ENCODE data around the gene ZNF500. TPM values are rescaled to one million over a fixed set of nuclear protein-coding genes. Genes with fewer than 3 reads are reported as not detected.

Gene ZNF500
- total and polyA plus RNA-seq, 2 experiments from 2014 or later, result 5.8 to 15.3 TPM

DNA sequence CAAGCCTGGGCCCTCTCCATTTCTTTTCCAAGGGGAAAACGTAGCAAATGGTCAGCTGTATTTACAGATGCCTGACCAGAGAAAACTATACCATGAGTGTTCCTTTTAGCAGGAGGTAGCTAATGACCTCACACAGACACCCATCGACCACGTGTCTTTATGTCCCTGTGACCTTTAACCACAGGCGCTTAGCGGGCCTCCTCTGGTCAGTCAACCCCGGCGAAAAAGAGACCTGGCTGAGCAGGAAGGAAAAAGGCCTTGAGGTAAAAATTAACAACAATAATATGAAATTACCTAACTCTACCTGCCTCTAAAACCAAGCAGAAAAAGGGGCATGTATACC lies 64.5 kb downstream of the ZNF500 start (continued):
- TF ChIP-seq, protein P1, sequence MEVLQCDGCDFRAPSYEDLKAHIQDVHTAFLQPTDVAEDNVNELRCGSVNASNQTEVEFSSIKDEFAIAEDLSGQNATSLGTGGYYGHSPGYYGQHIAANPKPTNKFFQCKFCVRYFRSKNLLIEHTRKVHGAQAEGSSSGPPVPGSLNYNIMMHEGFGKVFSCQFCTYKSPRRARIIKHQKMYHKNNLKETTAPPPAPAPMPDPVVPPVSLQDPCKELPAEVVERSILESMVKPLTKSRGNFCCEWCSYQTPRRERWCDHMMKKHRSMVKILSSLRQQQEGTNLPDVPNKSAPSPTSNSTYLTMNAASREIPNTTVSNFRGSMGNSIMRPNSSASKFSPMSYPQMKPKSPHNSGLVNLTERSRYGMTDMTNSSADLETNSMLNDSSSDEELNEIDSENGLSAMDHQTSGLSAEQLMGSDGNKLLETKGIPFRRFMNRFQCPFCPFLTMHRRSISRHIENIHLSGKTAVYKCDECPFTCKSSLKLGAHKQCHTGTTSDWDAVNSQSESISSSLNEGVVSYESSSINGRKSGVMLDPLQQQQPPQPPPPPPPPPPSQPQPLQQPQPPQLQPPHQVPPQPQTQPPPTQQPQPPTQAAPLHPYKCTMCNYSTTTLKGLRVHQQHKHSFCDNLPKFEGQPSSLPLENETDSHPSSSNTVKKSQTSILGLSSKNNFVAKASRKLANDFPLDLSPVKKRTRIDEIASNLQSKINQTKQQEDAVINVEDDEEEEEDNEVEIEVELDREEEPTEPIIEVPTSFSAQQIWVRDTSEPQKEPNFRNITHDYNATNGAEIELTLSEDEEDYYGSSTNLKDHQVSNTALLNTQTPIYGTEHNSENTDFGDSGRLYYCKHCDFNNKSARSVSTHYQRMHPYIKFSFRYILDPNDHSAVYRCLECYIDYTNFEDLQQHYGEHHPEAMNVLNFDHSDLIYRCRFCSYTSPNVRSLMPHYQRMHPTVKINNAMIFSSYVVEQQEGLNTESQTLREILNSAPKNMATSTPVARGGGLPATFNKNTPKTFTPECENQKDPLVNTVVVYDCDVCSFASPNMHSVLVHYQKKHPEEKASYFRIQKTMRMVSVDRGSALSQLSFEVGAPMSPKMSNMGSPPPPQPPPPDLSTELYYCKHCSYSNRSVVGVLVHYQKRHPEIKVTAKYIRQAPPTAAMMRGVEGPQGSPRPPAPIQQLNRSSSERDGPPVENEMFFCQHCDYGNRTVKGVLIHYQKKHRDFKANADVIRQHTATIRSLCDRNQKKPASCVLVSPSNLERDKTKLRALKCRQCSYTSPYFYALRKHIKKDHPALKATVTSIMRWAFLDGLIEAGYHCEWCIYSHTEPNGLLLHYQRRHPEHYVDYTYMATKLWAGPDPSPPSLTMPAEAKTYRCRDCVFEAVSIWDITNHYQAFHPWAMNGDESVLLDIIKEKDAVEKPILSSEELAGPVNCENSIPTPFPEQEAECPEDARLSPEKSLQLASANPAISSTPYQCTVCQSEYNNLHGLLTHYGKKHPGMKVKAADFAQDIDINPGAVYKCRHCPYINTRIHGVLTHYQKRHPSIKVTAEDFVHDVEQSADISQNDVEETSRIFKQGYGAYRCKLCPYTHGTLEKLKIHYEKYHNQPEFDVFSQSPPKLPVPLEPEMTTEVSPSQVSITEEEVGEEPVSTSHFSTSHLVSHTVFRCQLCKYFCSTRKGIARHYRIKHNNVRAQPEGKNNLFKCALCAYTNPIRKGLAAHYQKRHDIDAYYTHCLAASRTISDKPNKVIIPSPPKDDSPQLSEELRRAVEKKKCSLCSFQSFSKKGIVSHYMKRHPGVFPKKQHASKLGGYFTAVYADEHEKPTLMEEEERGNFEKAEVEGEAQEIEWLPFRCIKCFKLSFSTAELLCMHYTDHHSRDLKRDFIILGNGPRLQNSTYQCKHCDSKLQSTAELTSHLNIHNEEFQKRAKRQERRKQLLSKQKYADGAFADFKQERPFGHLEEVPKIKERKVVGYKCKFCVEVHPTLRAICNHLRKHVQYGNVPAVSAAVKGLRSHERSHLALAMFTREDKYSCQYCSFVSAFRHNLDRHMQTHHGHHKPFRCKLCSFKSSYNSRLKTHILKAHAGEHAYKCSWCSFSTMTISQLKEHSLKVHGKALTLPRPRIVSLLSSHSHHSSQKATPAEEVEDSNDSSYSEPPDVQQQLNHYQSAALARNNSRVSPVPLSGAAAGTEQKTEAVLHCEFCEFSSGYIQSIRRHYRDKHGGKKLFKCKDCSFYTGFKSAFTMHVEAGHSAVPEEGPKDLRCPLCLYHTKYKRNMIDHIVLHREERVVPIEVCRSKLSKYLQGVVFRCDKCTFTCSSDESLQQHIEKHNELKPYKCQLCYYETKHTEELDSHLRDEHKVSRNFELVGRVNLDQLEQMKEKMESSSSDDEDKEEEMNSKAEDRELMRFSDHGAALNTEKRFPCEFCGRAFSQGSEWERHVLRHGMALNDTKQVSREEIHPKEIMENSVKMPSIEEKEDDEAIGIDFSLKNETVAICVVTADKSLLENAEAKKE (CRISPR knock-in tag; IDR thresholded peaks at IDR 0.05), result no peak

GRCh38 chr16:4701791-4702465 lies 65.0 kb downstream of the ZNF500 start:
- H3K4me1 ChIP-seq (ENCODE audit: insufficient read depth), result no peaks in the 10 kb centered on the region
- no peak overlapping the region for H3K4me3 ChIP-seq
- H2AFZ ChIP-seq, result no peak overlapping the region
- peaks cover 5% of the 10 kb centered on the region; the same call in 1 of the 2 replicates for H4K20me1 ChIP-seq (replicated peaks; ENCODE audit: insufficient read depth)
- no peaks in the 10 kb centered on the region for H3K9me2 ChIP-seq (ENCODE audit: insufficient read depth)
- H3K27ac ChIP-seq (ENCODE audit: low read depth), result no peak overlapping the region
- H3K4me3 Mint-ChIP-seq, result no peak overlapping the region
- H3K27me3 ChIP-seq (ENCODE audit: insufficient read depth), result no peaks in the 10 kb centered on the region
- H3K27me3 Mint-ChIP-seq (ENCODE audit: insufficient read depth, low read depth, poor library complexity), result peaks cover 6% of the 10 kb centered on the region
- ATAC-seq (no peak), DNase-seq (ENCODE audit: low spot score) (no peak)
- H3K36me3 Mint-ChIP-seq (ENCODE audit: low read depth), result peaks cover 50% of the 10 kb centered on the region
- H3K79me2 ChIP-seq (replicated peaks; ENCODE audit: insufficient read depth), result no peaks in the 10 kb centered on the region
- no peak overlapping the region for H3K4me2 ChIP-seq
- no peak overlapping the region for H3K27ac Mint-ChIP-seq
- no peaks in the 10 kb centered on the region for H3K4me1 Mint-ChIP-seq
- H3K36me3 ChIP-seq (ENCODE audit: insufficient read depth), result peaks cover 15% of the 10 kb centered on the region
- no peaks in the 10 kb centered on the region; the same call in 2 of the 3 replicates for H3K9me3 Mint-ChIP-seq
- H3F3A ChIP-seq (replicated peaks; ENCODE audit: low read depth), result peaks cover 5% of the 10 kb centered on the region
- TF ChIP-seq ETS1 (IDR thresholded peaks at IDR 0.05) (no peak), POLR2AphosphoS5 (IDR thresholded peaks at IDR 0.05; ENCODE audit: low read depth) (no peak), ZNF331 (CRISPR knock-in tag; IDR thresholded peaks at IDR 0.05; ENCODE audit: low read depth) (no peak), EZH2phosphoT487 (IDR thresholded peaks at IDR 0.05; ENCODE audit: unreplicated experiment) (no peak), CREB1 (CRISPR knock-in tag; IDR thresholded peaks at IDR 0.05; ENCODE audit: low read depth) (no peak)
- TF ChIP-seq, protein P1 (CRISPR knock-in tag; IDR thresholded peaks at IDR 0.05), result no peak

Data from GM23338 (cell line).